ENCODE data around the gene ZNF264.
"Not testable (repeated sequence)": the region's sequence is repeated elsewhere in the genome, so short reads cannot be mapped to it uniquely, and the experiment has no call there.

- TF ChIP-seq REST (IDR thresholded peaks at IDR 0.05; ENCODE audit: insufficient replicate concordance, low read depth); CTCF (IDR thresholded peaks at IDR 0.05; ENCODE audit: insufficient read depth, low read length); POLR2AphosphoS5 (IDR thresholded peaks at IDR 0.05; ENCODE audit: low read depth): not testable (repeated sequence)
Observed at GRCh38 chr19:57197874-57198273, 6.6 kb downstream of the ZNF264 start.
